Measurements from ENCODE around the gene TUBA1C.
"Not testable (repeated sequence)": the region's sequence is repeated elsewhere in the genome, so short reads cannot be mapped to it uniquely, and the experiment has no call there.

Gene TUBA1C

GRCh38 chr12:49255857-49256637, 8.8 kb upstream of the TUBA1C start:
- Histone ChIP-seq H3K9me3 (ENCODE audit: control insufficient read depth, low read length) (no peaks in the 10 kb centered on the region), H3K4ac (ENCODE audit: low read depth in 1 of 2, low read length in 2 of 2) (no peak overlapping the region), H3K9ac (ENCODE audit: low read length) (no peak overlapping the region), H2BK12ac (ENCODE audit: low read length in 2 of 2) (no peak overlapping the region), H3K4me3 (ENCODE audit: insufficient read depth in 1 of 2, low read depth in 1 of 2, low read length in 2 of 2) (no peak overlapping the region), H4K8ac (ENCODE audit: low read length) (no peak overlapping the region), H3K4me2 (ENCODE audit: low read length, poor library complexity, severe bottlenecking) (no peak overlapping the region), H3K18ac (ENCODE audit: low read depth in 1 of 2, low read length in 2 of 2) (no peak overlapping the region), H3K23ac (ENCODE audit: low read length in 2 of 2) (no peak overlapping the region), H3K14ac (ENCODE audit: low read length in 2 of 2) (no peak overlapping the region), H3K27me3 (ENCODE audit: control insufficient read depth in 1 of 2, insufficient read depth in 1 of 2, low read length in 2 of 2) (no peaks in the 10 kb centered on the region), H3K79me1 (replicated peaks; ENCODE audit: low read length, poor library complexity, severe bottlenecking) (peaks cover 2% of the 10 kb centered on the region), H2BK5ac (ENCODE audit: low read depth, low read length, poor library complexity, severe bottlenecking) (no peak overlapping the region), H2AFZ (ENCODE audit: low read depth, low read length) (no peak overlapping the region), H2BK120ac (ENCODE audit: low read depth, low read length) (no peak overlapping the region), H3K27ac (ENCODE audit: low read length, poor library complexity, severe bottlenecking) (no peak overlapping the region), H3K36me3 (ENCODE audit: control insufficient read depth in 1 of 2, insufficient read depth in 2 of 2, low read depth in 1 of 2, low read length in 2 of 2) (no peaks in the 10 kb centered on the region), H2BK15ac (ENCODE audit: low read depth, poor library complexity, severe bottlenecking) (no peak overlapping the region), H3K4me1 (ENCODE audit: control insufficient read depth, insufficient read depth, low read depth, low read length) (peaks cover 5% of the 10 kb centered on the region), H2AK5ac (ENCODE audit: low read length, severe bottlenecking) (no peak overlapping the region), H4K91ac (ENCODE audit: low read length) (peak overlapping the region; percentile 50)
- 98% methylated on average over 8 of the region's 11 CpGs for WGBS
- no peak for DNase-seq

- not testable (repeated sequence) for H3K4me1 ChIP-seq (ENCODE audit: control insufficient read depth, insufficient read depth, low read depth, low read length); DNase-seq; H3K14ac ChIP-seq (ENCODE audit: low read length in 2 of 2); H3K79me1 ChIP-seq (replicated peaks; ENCODE audit: low read length, poor library complexity, severe bottlenecking); H3K23ac ChIP-seq (ENCODE audit: low read length in 2 of 2); H3K4me2 ChIP-seq (ENCODE audit: low read length, poor library complexity, severe bottlenecking); H4K8ac ChIP-seq (ENCODE audit: low read length); H3K9me3 ChIP-seq (ENCODE audit: control insufficient read depth, low read length); H4K91ac ChIP-seq (ENCODE audit: low read length); H3K9ac ChIP-seq (ENCODE audit: low read length); H3K36me3 ChIP-seq (ENCODE audit: control insufficient read depth in 1 of 2, insufficient read depth in 2 of 2, low read depth in 1 of 2, low read length in 2 of 2); H2BK15ac ChIP-seq (ENCODE audit: low read depth, poor library complexity, severe bottlenecking); H3K4ac ChIP-seq (ENCODE audit: low read depth in 1 of 2, low read length in 2 of 2); H2BK12ac ChIP-seq (ENCODE audit: low read length in 2 of 2); H3K27ac ChIP-seq (ENCODE audit: low read length, poor library complexity, severe bottlenecking); H3K4me3 ChIP-seq (ENCODE audit: insufficient read depth in 1 of 2, low read depth in 1 of 2, low read length in 2 of 2); H2BK5ac ChIP-seq (ENCODE audit: low read depth, low read length, poor library complexity, severe bottlenecking); H2AK5ac ChIP-seq (ENCODE audit: low read length, severe bottlenecking); H2AFZ ChIP-seq (ENCODE audit: low read depth, low read length); H3K27me3 ChIP-seq (ENCODE audit: control insufficient read depth in 1 of 2, insufficient read depth in 1 of 2, low read length in 2 of 2); H2BK120ac ChIP-seq (ENCODE audit: low read depth, low read length); H3K18ac ChIP-seq (ENCODE audit: low read depth in 1 of 2, low read length in 2 of 2)
- 86% methylated on average over 8 of the region's 10 CpGs for WGBS
Observed at GRCh38 chr12:49257508-49258184, 7.2 kb upstream of the TUBA1C start.

- no peak overlapping the region for H2AK5ac ChIP-seq (ENCODE audit: low read length, severe bottlenecking)
- DNase-seq, result no peak
- H3K36me3 ChIP-seq (ENCODE audit: control insufficient read depth in 1 of 2, insufficient read depth in 2 of 2, low read depth in 1 of 2, low read length in 2 of 2), result no peaks in the 10 kb centered on the region
- H3K79me1 ChIP-seq (replicated peaks; ENCODE audit: low read length, poor library complexity, severe bottlenecking), result peaks cover 5% of the 10 kb centered on the region
- no peak overlapping the region for H3K23ac ChIP-seq (ENCODE audit: low read length in 2 of 2)
- H3K9ac ChIP-seq (ENCODE audit: low read length), result peak overlapping the region; percentile 73
- H2BK120ac ChIP-seq (ENCODE audit: low read depth, low read length), result no peak overlapping the region
- peak overlapping the region in 1 of 2 experiments; percentile 36 for H3K4me3 ChIP-seq (ENCODE audit: insufficient read depth in 1 of 2, low read depth in 1 of 2, low read length in 2 of 2)
- no peak overlapping the region for H3K14ac ChIP-seq (ENCODE audit: low read length in 2 of 2)
- H3K27ac ChIP-seq (ENCODE audit: low read length, poor library complexity, severe bottlenecking), result no peak overlapping the region
- H3K18ac ChIP-seq (ENCODE audit: low read depth in 1 of 2, low read length in 2 of 2), result no peak overlapping the region
- H2BK15ac ChIP-seq (ENCODE audit: low read depth, poor library complexity, severe bottlenecking), result no peak overlapping the region
- no peaks in the 10 kb centered on the region for H3K4me1 ChIP-seq (ENCODE audit: control insufficient read depth, insufficient read depth, low read depth, low read length)
- no peak overlapping the region for H3K4me2 ChIP-seq (ENCODE audit: low read length, poor library complexity, severe bottlenecking)
- H4K8ac ChIP-seq (ENCODE audit: low read length), result no peak overlapping the region
- 100% methylated on average over 2 of the region's 4 CpGs for WGBS
- no peak overlapping the region for H4K91ac ChIP-seq (ENCODE audit: low read length)
- H2BK12ac ChIP-seq (ENCODE audit: low read length in 2 of 2), result no peak overlapping the region
- no peak overlapping the region for H3K4ac ChIP-seq (ENCODE audit: low read depth in 1 of 2, low read length in 2 of 2)
- no peak overlapping the region for H2BK5ac ChIP-seq (ENCODE audit: low read depth, low read length, poor library complexity, severe bottlenecking)
- no peaks in the 10 kb centered on the region for H3K9me3 ChIP-seq (ENCODE audit: control insufficient read depth, low read length)
- no peak overlapping the region for H2AFZ ChIP-seq (ENCODE audit: low read depth, low read length)
- H3K27me3 ChIP-seq (ENCODE audit: control insufficient read depth in 1 of 2, insufficient read depth in 1 of 2, low read length in 2 of 2), result no peaks in the 10 kb centered on the region
Observed at GRCh38 chr12:49259452-49259851, 5.4 kb upstream of the TUBA1C start.

GRCh38 chr12:49260166-49260565, 4.7 kb upstream of the TUBA1C start:
- Histone ChIP-seq H2BK12ac (ENCODE audit: low read length in 2 of 2) (no peak overlapping the region), H3K4me3 (ENCODE audit: insufficient read depth in 1 of 2, low read depth in 1 of 2, low read length in 2 of 2) (peak overlapping the region in 1 of 2 experiments; percentile 36), H3K4me1 (ENCODE audit: control insufficient read depth, insufficient read depth, low read depth, low read length) (no peaks in the 10 kb centered on the region), H4K91ac (ENCODE audit: low read length) (no peak overlapping the region), H3K18ac (ENCODE audit: low read depth in 1 of 2, low read length in 2 of 2) (no peak overlapping the region), H3K9ac (ENCODE audit: low read length) (peak overlapping the region; percentile 73), H3K27me3 (ENCODE audit: control insufficient read depth in 1 of 2, insufficient read depth in 1 of 2, low read length in 2 of 2) (no peaks in the 10 kb centered on the region), H2AFZ (ENCODE audit: low read depth, low read length) (no peak overlapping the region), H3K9me3 (ENCODE audit: control insufficient read depth, low read length) (no peaks in the 10 kb centered on the region), H4K8ac (ENCODE audit: low read length) (no peak overlapping the region), H3K4me2 (ENCODE audit: low read length, poor library complexity, severe bottlenecking) (no peak overlapping the region), H3K4ac (ENCODE audit: low read depth in 1 of 2, low read length in 2 of 2) (no peak overlapping the region), H2BK5ac (ENCODE audit: low read depth, low read length, poor library complexity, severe bottlenecking) (no peak overlapping the region), H2AK5ac (ENCODE audit: low read length, severe bottlenecking) (no peak overlapping the region), H3K14ac (ENCODE audit: low read length in 2 of 2) (no peak overlapping the region), H3K23ac (ENCODE audit: low read length in 2 of 2) (no peak overlapping the region), H3K79me1 (replicated peaks; ENCODE audit: low read length, poor library complexity, severe bottlenecking) (peaks cover 5% of the 10 kb centered on the region), H3K27ac (ENCODE audit: low read length, poor library complexity, severe bottlenecking) (peak overlapping the region; percentile 43), H2BK120ac (ENCODE audit: low read depth, low read length) (no peak overlapping the region), H2BK15ac (ENCODE audit: low read depth, poor library complexity, severe bottlenecking) (no peak overlapping the region), H3K36me3 (ENCODE audit: control insufficient read depth in 1 of 2, insufficient read depth in 2 of 2, low read depth in 1 of 2, low read length in 2 of 2) (no peaks in the 10 kb centered on the region)
- DNase-seq, result no peak
- 89% methylated on average over 2 of the region's 3 CpGs for WGBS
